GM21529 (cell line): Measurements from ENCODE around the gene SCFD1.
"Not testable (repeated sequence)": the region's sequence is repeated elsewhere in the genome, so short reads cannot be mapped to it uniquely, and the experiment has no call there.

Source experiments
- ATAC-seq: cut with Tn5 transposase; IDR thresholded peaks from one replicate; pipeline ENCODE4 v1.9.1; 2021; ENCODE audit not compliant: unreplicated experiment

The SCFD1 gene

GRCh38 chr14:30658645-30659044 lies 36.5 kb downstream of the SCFD1 start:
- no peak for ATAC-seq

- no peak for ATAC-seq
Observed at GRCh38 chr14:30669594-30669993, 47.5 kb downstream of the SCFD1 start.

- no peak for ATAC-seq
Observed at GRCh38 chr14:30673071-30673470, 51.0 kb downstream of the SCFD1 start.

- no peak for ATAC-seq
Observed at GRCh38 chr14:30678926-30679431, 56.9 kb downstream of the SCFD1 start.

- no peak for ATAC-seq
Observed at GRCh38 chr14:30680036-30680435, 57.9 kb downstream of the SCFD1 start.

GRCh38 chr14:30680776-30681175 lies 58.7 kb downstream of the SCFD1 start:
- not testable (repeated sequence) for ATAC-seq

GRCh38 chr14:30681752-30682355 lies 59.7 kb downstream of the SCFD1 start:
- ATAC-seq, result no peak

- not testable (repeated sequence) for ATAC-seq
Observed at GRCh38 chr14:30690487-30691355, 68.6 kb downstream of the SCFD1 start.

GRCh38 chr14:30691751-30692398 lies 69.8 kb downstream of the SCFD1 start:
- ATAC-seq, result no peak

GRCh38 chr14:30692669-30693068 lies 70.5 kb downstream of the SCFD1 start:
- no peak for ATAC-seq

- no peak for ATAC-seq
Observed at GRCh38 chr14:30698463-30698862, 76.3 kb downstream of the SCFD1 start.

GRCh38 chr14:30706704-30707103 lies 84.6 kb downstream of the SCFD1 start:
- no peak for ATAC-seq

GRCh38 chr14:30708157-30708556 lies 86.0 kb downstream of the SCFD1 start:
- no peak for ATAC-seq

- ATAC-seq, result no peak
Observed at GRCh38 chr14:30709201-30709600, 87.1 kb downstream of the SCFD1 start.

- ATAC-seq, result no peak
Observed at GRCh38 chr14:30710876-30711275, 88.8 kb downstream of the SCFD1 start.

GRCh38 chr14:30719137-30719536 lies 97.0 kb downstream of the SCFD1 start:
- no peak for ATAC-seq

GRCh38 chr14:30725763-30726162 lies 103.6 kb downstream of the SCFD1 start:
- no peak for ATAC-seq

GRCh38 chr14:30728471-30728870 lies 106.4 kb downstream of the SCFD1 start:
- ATAC-seq, result no peak

GRCh38 chr14:30737916-30738315 lies 115.8 kb downstream of the SCFD1 start:
- no peak for ATAC-seq

- no peak for ATAC-seq
Observed at GRCh38 chr14:30738978-30739377, 116.9 kb downstream of the SCFD1 start.

- ATAC-seq, result no peak
Observed at GRCh38 chr14:30748343-30748742, 126.2 kb downstream of the SCFD1 start.
